T-helper 1 cell (primary cell): Measurements from ENCODE around the gene ASXL2.

Experiments used
- DNase-seq, 5 donors: peaks; one replicate each; pipeline ENCODE4 v3.0.0-alpha.2; 2012 to 2020

The ASXL2 gene

GRCh38 chr2:25797620-25798488 lies 80.4 kb downstream of the ASXL2 start:
- no peak for DNase-seq

- peak in 1 of 5 donors; percentile 77 for DNase-seq
Observed at GRCh38 chr2:25794544-25795276, 83.6 kb downstream of the ASXL2 start.

- peak in 1 of 5 donors; percentile 58 for DNase-seq
Observed at GRCh38 chr2:25790074-25790790, 88.1 kb downstream of the ASXL2 start.

GRCh38 chr2:25788457-25788856 lies 89.8 kb downstream of the ASXL2 start:
- peak in 1 of 5 donors; percentile 40 for DNase-seq

- DNase-seq, result no peak
Observed at GRCh38 chr2:25787020-25787419, 91.3 kb downstream of the ASXL2 start.

- DNase-seq, result no peak
Observed at GRCh38 chr2:25784404-25784803, 93.9 kb downstream of the ASXL2 start.

GRCh38 chr2:25777077-25777476 lies 101.2 kb downstream of the ASXL2 start:
- DNase-seq, result no peak

GRCh38 chr2:25772078-25772477 lies 106.2 kb downstream of the ASXL2 start:
- DNase-seq, result no peak

GRCh38 chr2:25763575-25763974 lies 114.7 kb downstream of the ASXL2 start:
- no peak for DNase-seq

GRCh38 chr2:25760297-25760696 lies 118.0 kb downstream of the ASXL2 start:
- no peak for DNase-seq

GRCh38 chr2:25758348-25758747 lies 119.9 kb downstream of the ASXL2 start:
- no peak for DNase-seq

- no peak for DNase-seq
Observed at GRCh38 chr2:25757906-25758305, 120.4 kb downstream of the ASXL2 start.

GRCh38 chr2:25756536-25756935 lies 121.8 kb downstream of the ASXL2 start:
- no peak for DNase-seq

- DNase-seq, result no peak
Observed at GRCh38 chr2:25749676-25750075, 128.6 kb downstream of the ASXL2 start.

- DNase-seq, result no peak
Observed at GRCh38 chr2:25744055-25744454, 134.2 kb downstream of the ASXL2 start.

GRCh38 chr2:25743132-25743830 lies 135.0 kb downstream of the ASXL2 start:
- no peak for DNase-seq

- DNase-seq, result no peak
Observed at GRCh38 chr2:25742501-25742900, 135.8 kb downstream of the ASXL2 start.

- DNase-seq, result no peak
Observed at GRCh38 chr2:25740810-25741381, 137.4 kb downstream of the ASXL2 start.

- no peak for DNase-seq
Observed at GRCh38 chr2:25738383-25739343, 139.6 kb downstream of the ASXL2 start.

- no peak for DNase-seq
Observed at GRCh38 chr2:25736899-25737515, 141.3 kb downstream of the ASXL2 start.

- no peak for DNase-seq
Observed at GRCh38 chr2:25735835-25736234, 142.5 kb downstream of the ASXL2 start.
